HL-60 (cell line): ENCODE results near the gene PKIB.

Experiments
- DNase-seq, 2 experiments: peaks; one replicate each; pipeline ENCODE4 v3.0.0-alpha.2; 2010 to 2020; ENCODE audit warnings: low read depth in 1 of 2, low spot score in 1 of 2
- H3K27ac ChIP-seq: fragments of 250-450 bp; sonication (Bioruptor Pico); replicated peaks from 2 replicates; pipeline ENCODE4 v1.5.1; 2020; ENCODE audit warnings: mild to moderate bottlenecking, moderate library complexity
- H3K27me3 ChIP-seq: fragments of 250-450 bp; sonication (Bioruptor Pico); 2 replicates; pipeline ENCODE4 v1.5.1; 2021; ENCODE audit warnings: mild to moderate bottlenecking, moderate library complexity; ENCODE audit not compliant: insufficient read depth, poor library complexity, severe bottlenecking
- H3K4me3 ChIP-seq: replicated peaks from 2 replicates; pipeline ENCODE4 v1.5.1; 2011; ENCODE audit warnings: mild to moderate bottlenecking, control low read depth, low read length; ENCODE audit not compliant: insufficient read depth
- CTCF ChIP-seq: IDR thresholded peaks from one replicate; pipeline ENCODE4 v1.5.1; 2011; ENCODE audit warnings: low read length, control low read depth, inconsistent platforms; ENCODE audit not compliant: insufficient read depth
- GABPA ChIP-seq: IDR thresholded peaks from 2 replicates; pipeline ENCODE4 v1.6.1; 2012; ENCODE audit warnings: low read depth
- POLR2AphosphoS5 ChIP-seq: IDR thresholded peaks from 2 replicates; pipeline ENCODE4 v1.6.1; 2012; ENCODE audit warnings: low read depth
- REST ChIP-seq: IDR thresholded peaks from 2 replicates; pipeline ENCODE4 v1.6.1; 2012; ENCODE audit warnings: low read depth; ENCODE audit not compliant: insufficient replicate concordance
- SPI1 ChIP-seq: IDR thresholded peaks from 2 replicates; pipeline ENCODE4 v1.6.1; 2012; ENCODE audit warnings: low read depth, mild to moderate bottlenecking, borderline replicate concordance

PKIB gene

GRCh38 chr6:122612838-122613237 is 2.6 kb downstream of the PKIB start:
- Histone ChIP-seq H3K4me3 (no peak overlapping the region), H3K27me3 (peaks cover 31% of the 10 kb centered on the region), H3K27ac (no peak overlapping the region)
- TF ChIP-seq SPI1 = no peak
- no peak for TF ChIP-seq CTCF
- TF ChIP-seq GABPA = no peak
- no peak for TF ChIP-seq REST
- TF ChIP-seq POLR2AphosphoS5 = no peak
- no peak for DNase-seq

- TF ChIP-seq GABPA (no peak), SPI1 (no peak), POLR2AphosphoS5 (no peak), REST (no peak), CTCF (no peak)
- Histone ChIP-seq H3K27ac (no peak overlapping the region), H3K27me3 (peaks cover 28% of the 10 kb centered on the region), H3K4me3 (no peak overlapping the region)
- no peak for DNase-seq
These were observed 4.1 kb downstream of the PKIB start for GRCh38 chr6:122614303-122614702.

GRCh38 chr6:122615409-122615808 is 5.2 kb downstream of the PKIB start:
- no peak for DNase-seq
- no peak for TF ChIP-seq REST
- no peak for TF ChIP-seq GABPA
- TF ChIP-seq SPI1 = no peak
- TF ChIP-seq CTCF = no peak
- TF ChIP-seq POLR2AphosphoS5 = no peak
- Histone ChIP-seq H3K4me3 (no peak overlapping the region), H3K27me3 (peaks cover 19% of the 10 kb centered on the region), H3K27ac (no peak overlapping the region)
